Coronary artery (tissue), 2 donors: ENCODE measurements around the gene SDR9C7.

ENCODE experiments used
- DNase-seq: peaks from one replicate; pipeline ENCODE4 v3.0.0-alpha.2; 2017; ENCODE audit warnings: low spot score
- H3K27ac ChIP-seq, 2 donors: fragments of 200-600 bp; sonication (generic); one replicate each; pipeline ENCODE4 v1.5.1; 2016 to 2019
- H3K4me3 ChIP-seq: fragments of 200-600 bp; sonication (generic); 2 replicates; pipeline ENCODE4 v1.5.1; 2016; ENCODE audit warnings: mild to moderate bottlenecking, moderate library complexity
- TF ChIP-seq, protein P1 (sequence below): fragments of 200-600 bp; sonication (generic); IDR thresholded peaks from one replicate; pipeline ENCODE4 v1.5.1; 2019; ENCODE audit warnings: antibody characterized with exemption

The SDR9C7 gene

DNA sequence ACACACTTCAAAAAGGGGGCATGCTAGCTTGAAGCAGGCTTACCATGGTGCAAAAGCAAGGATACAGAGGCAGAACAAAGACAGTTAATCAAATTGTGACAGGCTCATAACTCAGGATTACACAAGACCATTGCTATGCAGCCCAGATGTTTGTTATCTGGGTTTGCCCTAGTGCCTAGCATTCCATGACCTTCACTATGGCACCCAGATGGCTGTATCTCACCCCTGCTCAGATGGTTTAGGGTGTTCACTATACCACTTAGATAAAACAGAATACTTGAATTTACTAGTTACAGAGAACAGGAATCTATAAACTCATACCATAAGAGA lies 56.2 kb downstream of the SDR9C7 start:
- Histone ChIP-seq H3K27ac (no peak overlapping the region), H3K4me3 (no peak overlapping the region)
- TF ChIP-seq, protein P1, sequence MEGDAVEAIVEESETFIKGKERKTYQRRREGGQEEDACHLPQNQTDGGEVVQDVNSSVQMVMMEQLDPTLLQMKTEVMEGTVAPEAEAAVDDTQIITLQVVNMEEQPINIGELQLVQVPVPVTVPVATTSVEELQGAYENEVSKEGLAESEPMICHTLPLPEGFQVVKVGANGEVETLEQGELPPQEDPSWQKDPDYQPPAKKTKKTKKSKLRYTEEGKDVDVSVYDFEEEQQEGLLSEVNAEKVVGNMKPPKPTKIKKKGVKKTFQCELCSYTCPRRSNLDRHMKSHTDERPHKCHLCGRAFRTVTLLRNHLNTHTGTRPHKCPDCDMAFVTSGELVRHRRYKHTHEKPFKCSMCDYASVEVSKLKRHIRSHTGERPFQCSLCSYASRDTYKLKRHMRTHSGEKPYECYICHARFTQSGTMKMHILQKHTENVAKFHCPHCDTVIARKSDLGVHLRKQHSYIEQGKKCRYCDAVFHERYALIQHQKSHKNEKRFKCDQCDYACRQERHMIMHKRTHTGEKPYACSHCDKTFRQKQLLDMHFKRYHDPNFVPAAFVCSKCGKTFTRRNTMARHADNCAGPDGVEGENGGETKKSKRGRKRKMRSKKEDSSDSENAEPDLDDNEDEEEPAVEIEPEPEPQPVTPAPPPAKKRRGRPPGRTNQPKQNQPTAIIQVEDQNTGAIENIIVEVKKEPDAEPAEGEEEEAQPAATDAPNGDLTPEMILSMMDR, result no peak
- no peak for DNase-seq

- no peak overlapping the region for H3K27ac ChIP-seq
- no peak for DNase-seq
- H3K4me3 ChIP-seq, result no peak overlapping the region
- TF ChIP-seq, protein P1, result no peak
Measured at GRCh38 chr12:56877195-56878009, 56.8 kb downstream of the SDR9C7 start.

DNA sequence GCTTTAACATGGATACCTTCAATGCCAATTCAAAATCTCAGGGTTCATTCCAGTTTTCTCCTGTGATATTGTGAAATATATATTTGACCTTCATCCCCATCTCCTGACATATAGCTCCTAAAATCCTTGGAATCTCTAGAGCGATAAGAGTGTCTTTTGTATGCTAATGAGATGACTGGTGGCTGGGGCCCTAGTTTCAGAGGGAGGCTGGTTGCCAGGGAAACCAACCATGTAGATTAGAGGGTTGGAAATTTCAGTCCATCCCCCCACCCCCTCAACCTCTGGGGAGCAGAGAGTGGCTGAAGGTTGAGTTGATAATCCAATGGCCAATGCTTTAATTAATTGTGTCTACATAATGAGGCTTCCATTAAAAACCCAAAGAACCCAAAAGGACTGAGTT lies 59.4 kb downstream of the SDR9C7 start:
- DNase-seq, result no peak
- TF ChIP-seq, protein P1, result no peak
- H3K4me3 ChIP-seq, result no peak overlapping the region
- H3K27ac ChIP-seq, result no peak overlapping the region

DNA sequence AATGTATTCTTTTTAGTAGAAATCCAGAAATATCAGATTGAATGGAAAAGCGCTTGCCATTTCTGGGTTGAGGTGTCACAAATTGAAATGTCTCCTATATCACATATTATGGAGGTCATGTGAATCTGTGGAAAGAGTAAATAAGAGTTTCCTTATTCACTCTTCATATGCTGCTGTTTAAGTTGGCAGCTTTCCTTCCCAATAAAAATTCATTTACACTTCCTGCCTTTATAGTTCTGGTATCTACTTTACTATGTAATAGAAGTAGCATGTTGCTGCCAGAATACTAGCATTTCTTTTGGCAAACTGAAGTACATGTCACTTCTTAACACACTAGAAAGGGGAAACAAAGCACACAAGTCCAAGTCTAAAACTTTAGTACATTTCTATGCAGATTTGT lies 60.8 kb downstream of the SDR9C7 start:
- DNase-seq, result no peak
- TF ChIP-seq, protein P1, result no peak
- H3K27ac ChIP-seq, result no peak overlapping the region
- H3K4me3 ChIP-seq, result no peak overlapping the region
